Muscle layer of duodenum (tissue), 2 donors: Measurements from ENCODE around the gene SLC26A3.

Experiments
- H3K27ac ChIP-seq: one replicate; pipeline ENCODE4 v1.7.0; 2013; ENCODE audit warnings: mild to moderate bottlenecking, low read length
- H3K27me3 ChIP-seq: one replicate; pipeline ENCODE4 v1.7.0; 2013; ENCODE audit warnings: low read depth, mild to moderate bottlenecking, control low read depth, low read length
- H3K36me3 ChIP-seq, 2 donors: one replicate each; pipeline ENCODE4 v1.7.0; 2013; ENCODE audit warnings: low read length in 2 of 2, control low read depth in 1 of 2, mild to moderate bottlenecking in 1 of 2; ENCODE audit not compliant: insufficient read depth in 2 of 2, control insufficient read depth in 1 of 2
- H3K4me1 ChIP-seq, 2 donors: one replicate each; pipeline ENCODE4 v1.7.0; 2013; ENCODE audit warnings: low read length in 2 of 2, mild to moderate bottlenecking in 2 of 2, control low read depth in 1 of 2, moderate library complexity in 1 of 2; ENCODE audit not compliant: insufficient read depth in 2 of 2, control insufficient read depth in 1 of 2
- H3K4me3 ChIP-seq, 2 donors: one replicate each; pipeline ENCODE4 v1.7.0; 2013; ENCODE audit warnings: low read length in 2 of 2, low read depth in 1 of 2, mild to moderate bottlenecking in 1 of 2
- H3K9me3 ChIP-seq, 2 donors: one replicate each; pipeline ENCODE4 v1.7.0; 2013; ENCODE audit warnings: low read length in 2 of 2, control low read depth in 1 of 2, mild to moderate bottlenecking in 1 of 2; ENCODE audit not compliant: control insufficient read depth in 1 of 2
- donor health status: healthy.

The SLC26A3 gene

GRCh38 chr7:107744345-107744750, 58.7 kb downstream of the SLC26A3 start:
- Histone ChIP-seq H3K4me3 (peak overlapping the region; percentile 97 to 99), H3K36me3 (peaks cover 2 to 4% of the 10 kb centered on the region in 2 donors), H3K27ac (peak overlapping the region; percentile 98), H3K4me1 (peaks cover 10 to 37% of the 10 kb centered on the region in 2 donors), H3K9me3 (no peaks in the 10 kb centered on the region), H3K27me3 (no peaks in the 10 kb centered on the region)

- H3K4me1 ChIP-seq, result peaks cover 10 to 37% of the 10 kb centered on the region in 2 donors
- no peaks in the 10 kb centered on the region for H3K27me3 ChIP-seq
- peaks cover 0 to under 1% of the 10 kb centered on the region in 2 donors for H3K36me3 ChIP-seq
- peak within 1 kb of the TSS; percentile 97 to 99 for H3K4me3 ChIP-seq
- no peaks in the 10 kb centered on the region for H3K9me3 ChIP-seq
- H3K27ac ChIP-seq, result peak within 1 kb of the TSS; percentile 98
Observed at GRCh38 chr7:107743567-107744344, 59.3 kb downstream of the SLC26A3 start, which contains the start of gene CBLL1. TSS of gene CBLL1 (plus strand) at chr7:107744142. CDS start at chr7:107744164, 22 bp downstream.

GRCh38 chr7:107742678-107743566, 60.1 kb downstream of the SLC26A3 start:
- Histone ChIP-seq H3K4me1 (peaks cover 10 to 37% of the 10 kb centered on the region in 2 donors), H3K27ac (peak overlapping the region; percentile 98), H3K27me3 (no peaks in the 10 kb centered on the region), H3K9me3 (no peaks in the 10 kb centered on the region), H3K4me3 (peak overlapping the region; percentile 97 to 99), H3K36me3 (no peaks in the 10 kb centered on the region)

GRCh38 chr7:107728276-107728675, 74.7 kb downstream of the SLC26A3 start:
- Histone ChIP-seq H3K4me3 (no peak overlapping the region), H3K36me3 (no peaks in the 10 kb centered on the region), H3K9me3 (no peaks in the 10 kb centered on the region), H3K27me3 (no peaks in the 10 kb centered on the region), H3K27ac (no peak overlapping the region), H3K4me1 (no peaks in the 10 kb centered on the region)

GRCh38 chr7:107726356-107727130, 76.5 kb downstream of the SLC26A3 start:
- no peak overlapping the region for H3K27ac ChIP-seq
- no peaks in the 10 kb centered on the region for H3K27me3 ChIP-seq
- H3K9me3 ChIP-seq, result no peaks in the 10 kb centered on the region
- H3K4me1 ChIP-seq, result no peaks in the 10 kb centered on the region
- H3K36me3 ChIP-seq, result no peaks in the 10 kb centered on the region
- no peak overlapping the region for H3K4me3 ChIP-seq

GRCh38 chr7:107725138-107725740, 77.8 kb downstream of the SLC26A3 start:
- Histone ChIP-seq H3K9me3 (no peaks in the 10 kb centered on the region), H3K27me3 (no peaks in the 10 kb centered on the region), H3K4me1 (no peaks in the 10 kb centered on the region), H3K36me3 (no peaks in the 10 kb centered on the region), H3K4me3 (no peak overlapping the region), H3K27ac (no peak overlapping the region)

- Histone ChIP-seq H3K27me3 (no peaks in the 10 kb centered on the region), H3K4me1 (no peaks in the 10 kb centered on the region), H3K9me3 (no peaks in the 10 kb centered on the region), H3K4me3 (no peak overlapping the region), H3K27ac (no peak overlapping the region), H3K36me3 (no peaks in the 10 kb centered on the region)
Observed at GRCh38 chr7:107723255-107723654, 79.8 kb downstream of the SLC26A3 start.

- H3K9me3 ChIP-seq, result no peaks in the 10 kb centered on the region
- no peaks in the 10 kb centered on the region for H3K27me3 ChIP-seq
- no peaks in the 10 kb centered on the region for H3K36me3 ChIP-seq
- no peak overlapping the region for H3K4me3 ChIP-seq
- H3K27ac ChIP-seq, result no peak overlapping the region
- no peaks in the 10 kb centered on the region for H3K4me1 ChIP-seq
Observed at GRCh38 chr7:107721286-107721685, 81.7 kb downstream of the SLC26A3 start.

- Histone ChIP-seq H3K9me3 (no peaks in the 10 kb centered on the region), H3K27me3 (no peaks in the 10 kb centered on the region), H3K27ac (no peak overlapping the region), H3K36me3 (no peaks in the 10 kb centered on the region), H3K4me1 (no peaks in the 10 kb centered on the region), H3K4me3 (no peak overlapping the region)
Observed at GRCh38 chr7:107718456-107719193, 84.4 kb downstream of the SLC26A3 start.

- no peaks in the 10 kb centered on the region for H3K27me3 ChIP-seq
- no peak overlapping the region for H3K4me3 ChIP-seq
- no peak overlapping the region for H3K27ac ChIP-seq
- H3K4me1 ChIP-seq, result no peaks in the 10 kb centered on the region
- no peaks in the 10 kb centered on the region for H3K9me3 ChIP-seq
- H3K36me3 ChIP-seq, result no peaks in the 10 kb centered on the region
Observed at GRCh38 chr7:107715531-107715930, 87.5 kb downstream of the SLC26A3 start.
